Erythroblast (primary cell): Measurements from ENCODE around the gene ZBTB11.

Source experiments
- GATA1 ChIP-seq: IDR thresholded peaks from 2 replicates; pipeline ENCODE4 v1.6.1; 2011; ENCODE audit warnings: low read depth, mild to moderate bottlenecking, control low read depth, low read length, moderate library complexity
- POLR2A ChIP-seq: IDR thresholded peaks from 2 replicates; pipeline ENCODE4 v1.6.1; 2011; ENCODE audit warnings: mild to moderate bottlenecking, low read length

DNA sequence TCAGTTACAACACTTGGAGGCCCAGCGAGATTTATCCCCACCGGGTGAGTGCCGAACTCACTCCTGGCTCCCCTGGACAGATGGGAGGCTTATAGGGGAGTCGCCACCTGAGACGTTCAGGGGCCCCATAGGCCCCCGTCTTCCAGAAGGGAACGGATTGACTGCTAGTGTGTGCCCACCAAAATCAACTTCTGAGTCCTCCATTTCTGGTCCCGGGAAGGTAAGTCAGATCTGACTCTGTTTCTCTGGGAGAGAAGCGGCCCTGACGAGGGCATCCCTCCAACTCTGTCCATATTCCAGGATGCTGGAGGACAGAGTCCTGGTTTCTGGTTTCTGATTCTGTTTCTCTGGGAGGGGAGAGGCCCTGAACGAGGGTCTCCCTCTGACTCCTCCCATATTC, 44.3 kb downstream of the ZBTB11 start:
- TF ChIP-seq POLR2A (no peak), GATA1 (no peak)
